Measurements from ENCODE around the gene MPDU1. TPM values are rescaled to one million over a fixed set of nuclear protein-coding genes. Genes with fewer than 3 reads are reported as not detected.

The MPDU1 gene
- total RNA-seq, 1 experiment from 2014 or later = 57.0 TPM

DNA sequence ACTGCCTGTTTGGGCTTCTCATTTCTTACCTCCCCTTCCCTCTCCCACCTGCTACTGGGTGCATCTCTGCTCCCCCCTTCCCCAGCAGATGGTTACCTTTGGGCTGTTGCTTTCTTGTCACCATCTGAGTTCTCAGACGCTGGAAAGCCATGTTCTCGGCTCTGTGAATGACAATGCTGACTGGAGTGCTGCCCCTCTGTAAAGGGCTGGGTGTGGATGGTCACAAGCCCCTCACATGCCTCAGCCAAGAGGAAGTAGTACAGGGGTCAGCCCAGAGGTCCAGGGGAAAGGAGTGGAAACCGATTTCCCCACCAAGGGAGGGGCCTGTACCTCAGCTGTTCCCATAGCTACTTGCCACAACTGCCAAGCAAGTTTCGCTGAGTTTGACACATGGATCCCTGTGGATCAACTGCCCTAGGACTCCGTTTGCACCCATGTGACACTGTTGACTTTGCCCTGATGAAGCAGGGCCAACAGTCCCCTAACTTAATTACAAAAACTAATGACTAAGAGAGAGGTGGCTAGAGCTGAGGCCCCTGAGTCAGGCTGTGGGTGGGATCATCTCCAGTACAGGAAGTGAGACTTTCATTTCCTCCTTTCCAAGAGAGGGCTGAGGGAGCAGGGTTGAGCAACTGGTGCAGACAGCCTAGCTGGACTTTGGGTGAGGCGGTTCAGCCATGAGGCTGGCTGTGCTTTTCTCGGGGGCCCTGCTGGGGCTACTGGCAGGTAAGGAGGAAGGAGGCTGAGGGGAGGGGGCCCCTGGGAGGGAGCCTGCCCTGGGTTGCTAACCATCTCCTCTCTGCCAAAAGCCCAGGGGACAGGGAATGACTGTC, 4.4 kb upstream of the MPDU1 start, which contains the start of gene CD68 (continued):
- TF ChIP-seq, protein P1, sequence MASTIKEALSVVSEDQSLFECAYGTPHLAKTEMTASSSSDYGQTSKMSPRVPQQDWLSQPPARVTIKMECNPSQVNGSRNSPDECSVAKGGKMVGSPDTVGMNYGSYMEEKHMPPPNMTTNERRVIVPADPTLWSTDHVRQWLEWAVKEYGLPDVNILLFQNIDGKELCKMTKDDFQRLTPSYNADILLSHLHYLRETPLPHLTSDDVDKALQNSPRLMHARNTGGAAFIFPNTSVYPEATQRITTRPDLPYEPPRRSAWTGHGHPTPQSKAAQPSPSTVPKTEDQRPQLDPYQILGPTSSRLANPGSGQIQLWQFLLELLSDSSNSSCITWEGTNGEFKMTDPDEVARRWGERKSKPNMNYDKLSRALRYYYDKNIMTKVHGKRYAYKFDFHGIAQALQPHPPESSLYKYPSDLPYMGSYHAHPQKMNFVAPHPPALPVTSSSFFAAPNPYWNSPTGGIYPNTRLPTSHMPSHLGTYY (CRISPR knock-in tag; IDR thresholded peaks at IDR 0.05) = peak; percentile 96
- TF ChIP-seq, protein P2, sequence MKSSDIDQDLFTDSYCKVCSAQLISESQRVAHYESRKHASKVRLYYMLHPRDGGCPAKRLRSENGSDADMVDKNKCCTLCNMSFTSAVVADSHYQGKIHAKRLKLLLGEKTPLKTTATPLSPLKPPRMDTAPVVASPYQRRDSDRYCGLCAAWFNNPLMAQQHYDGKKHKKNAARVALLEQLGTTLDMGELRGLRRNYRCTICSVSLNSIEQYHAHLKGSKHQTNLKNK (CRISPR knock-in tag; IDR thresholded peaks at IDR 0.05) = peak; percentile 70
- TF ChIP-seq, protein P3, sequence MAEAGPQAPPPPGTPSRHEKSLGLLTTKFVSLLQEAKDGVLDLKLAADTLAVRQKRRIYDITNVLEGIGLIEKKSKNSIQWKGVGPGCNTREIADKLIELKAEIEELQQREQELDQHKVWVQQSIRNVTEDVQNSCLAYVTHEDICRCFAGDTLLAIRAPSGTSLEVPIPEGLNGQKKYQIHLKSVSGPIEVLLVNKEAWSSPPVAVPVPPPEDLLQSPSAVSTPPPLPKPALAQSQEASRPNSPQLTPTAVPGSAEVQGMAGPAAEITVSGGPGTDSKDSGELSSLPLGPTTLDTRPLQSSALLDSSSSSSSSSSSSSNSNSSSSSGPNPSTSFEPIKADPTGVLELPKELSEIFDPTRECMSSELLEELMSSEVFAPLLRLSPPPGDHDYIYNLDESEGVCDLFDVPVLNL (CRISPR knock-in tag; IDR thresholded peaks at IDR 0.05; ENCODE audit: borderline replicate concordance, low read depth) = no peak
- TF ChIP-seq NR1H2 (CRISPR knock-in tag; IDR thresholded peaks at IDR 0.05) = no peak
- peak; percentile 25; the same call in 1 of the 2 replicates for TF ChIP-seq SP1 (CRISPR knock-in tag; conservative IDR thresholded peaks at IDR 0.05)
- TF ChIP-seq TCF7 (CRISPR knock-in tag; IDR thresholded peaks at IDR 0.05; ENCODE audit: low read depth) = no peak
- peak; percentile 75 for TF ChIP-seq ETV6 (CRISPR knock-in tag; IDR thresholded peaks at IDR 0.05)
- TF ChIP-seq HMGA2 (CRISPR knock-in tag; IDR thresholded peaks at IDR 0.05) = 0 out of 2 replicates have a peak, but pooled peaks have one; percentile 6
- peak; percentile 96 for TF ChIP-seq KAT7 (CRISPR knock-in tag; IDR thresholded peaks at IDR 0.05; ENCODE audit: borderline replicate concordance)
- 0 out of 2 replicates have a peak, but pooled peaks have one; percentile 60 for TF ChIP-seq ZBTB21 (CRISPR knock-in tag; IDR thresholded peaks at IDR 0.05; ENCODE audit: borderline replicate concordance)
- TF ChIP-seq, protein P4, sequence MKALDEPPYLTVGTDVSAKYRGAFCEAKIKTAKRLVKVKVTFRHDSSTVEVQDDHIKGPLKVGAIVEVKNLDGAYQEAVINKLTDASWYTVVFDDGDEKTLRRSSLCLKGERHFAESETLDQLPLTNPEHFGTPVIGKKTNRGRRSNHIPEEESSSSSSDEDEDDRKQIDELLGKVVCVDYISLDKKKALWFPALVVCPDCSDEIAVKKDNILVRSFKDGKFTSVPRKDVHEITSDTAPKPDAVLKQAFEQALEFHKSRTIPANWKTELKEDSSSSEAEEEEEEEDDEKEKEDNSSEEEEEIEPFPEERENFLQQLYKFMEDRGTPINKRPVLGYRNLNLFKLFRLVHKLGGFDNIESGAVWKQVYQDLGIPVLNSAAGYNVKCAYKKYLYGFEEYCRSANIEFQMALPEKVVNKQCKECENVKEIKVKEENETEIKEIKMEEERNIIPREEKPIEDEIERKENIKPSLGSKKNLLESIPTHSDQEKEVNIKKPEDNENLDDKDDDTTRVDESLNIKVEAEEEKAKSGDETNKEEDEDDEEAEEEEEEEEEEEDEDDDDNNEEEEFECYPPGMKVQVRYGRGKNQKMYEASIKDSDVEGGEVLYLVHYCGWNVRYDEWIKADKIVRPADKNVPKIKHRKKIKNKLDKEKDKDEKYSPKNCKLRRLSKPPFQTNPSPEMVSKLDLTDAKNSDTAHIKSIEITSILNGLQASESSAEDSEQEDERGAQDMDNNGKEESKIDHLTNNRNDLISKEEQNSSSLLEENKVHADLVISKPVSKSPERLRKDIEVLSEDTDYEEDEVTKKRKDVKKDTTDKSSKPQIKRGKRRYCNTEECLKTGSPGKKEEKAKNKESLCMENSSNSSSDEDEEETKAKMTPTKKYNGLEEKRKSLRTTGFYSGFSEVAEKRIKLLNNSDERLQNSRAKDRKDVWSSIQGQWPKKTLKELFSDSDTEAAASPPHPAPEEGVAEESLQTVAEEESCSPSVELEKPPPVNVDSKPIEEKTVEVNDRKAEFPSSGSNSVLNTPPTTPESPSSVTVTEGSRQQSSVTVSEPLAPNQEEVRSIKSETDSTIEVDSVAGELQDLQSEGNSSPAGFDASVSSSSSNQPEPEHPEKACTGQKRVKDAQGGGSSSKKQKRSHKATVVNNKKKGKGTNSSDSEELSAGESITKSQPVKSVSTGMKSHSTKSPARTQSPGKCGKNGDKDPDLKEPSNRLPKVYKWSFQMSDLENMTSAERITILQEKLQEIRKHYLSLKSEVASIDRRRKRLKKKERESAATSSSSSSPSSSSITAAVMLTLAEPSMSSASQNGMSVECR (CRISPR knock-in tag; IDR thresholded peaks at IDR 0.05; ENCODE audit: borderline replicate concordance) = no peak
- TF ChIP-seq, protein P5, sequence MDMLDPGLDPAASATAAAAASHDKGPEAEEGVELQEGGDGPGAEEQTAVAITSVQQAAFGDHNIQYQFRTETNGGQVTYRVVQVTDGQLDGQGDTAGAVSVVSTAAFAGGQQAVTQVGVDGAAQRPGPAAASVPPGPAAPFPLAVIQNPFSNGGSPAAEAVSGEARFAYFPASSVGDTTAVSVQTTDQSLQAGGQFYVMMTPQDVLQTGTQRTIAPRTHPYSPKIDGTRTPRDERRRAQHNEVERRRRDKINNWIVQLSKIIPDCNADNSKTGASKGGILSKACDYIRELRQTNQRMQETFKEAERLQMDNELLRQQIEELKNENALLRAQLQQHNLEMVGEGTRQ (CRISPR knock-in tag; IDR thresholded peaks at IDR 0.05) = peak; percentile 61
- TF ChIP-seq, protein P6, sequence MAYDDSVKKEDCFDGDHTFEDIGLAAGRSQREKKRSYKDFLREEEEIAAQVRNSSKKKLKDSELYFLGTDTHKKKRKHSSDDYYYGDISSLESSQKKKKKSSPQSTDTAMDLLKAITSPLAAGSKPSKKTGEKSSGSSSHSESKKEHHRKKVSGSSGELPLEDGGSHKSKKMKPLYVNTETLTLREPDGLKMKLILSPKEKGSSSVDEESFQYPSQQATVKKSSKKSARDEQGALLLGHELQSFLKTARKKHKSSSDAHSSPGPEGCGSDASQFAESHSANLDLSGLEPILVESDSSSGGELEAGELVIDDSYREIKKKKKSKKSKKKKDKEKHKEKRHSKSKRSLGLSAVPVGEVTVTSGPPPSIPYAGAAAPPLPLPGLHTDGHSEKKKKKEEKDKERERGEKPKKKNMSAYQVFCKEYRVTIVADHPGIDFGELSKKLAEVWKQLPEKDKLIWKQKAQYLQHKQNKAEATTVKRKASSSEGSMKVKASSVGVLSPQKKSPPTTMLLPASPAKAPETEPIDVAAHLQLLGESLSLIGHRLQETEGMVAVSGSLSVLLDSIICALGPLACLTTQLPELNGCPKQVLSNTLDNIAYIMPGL (CRISPR knock-in tag; IDR thresholded peaks at IDR 0.05) = 0 out of 2 replicates have a peak, but pooled peaks have one; percentile 3
- TF ChIP-seq MXD4 (CRISPR knock-in tag; IDR thresholded peaks at IDR 0.05; ENCODE audit: borderline replicate concordance) = no peak
- TF ChIP-seq, protein P7, sequence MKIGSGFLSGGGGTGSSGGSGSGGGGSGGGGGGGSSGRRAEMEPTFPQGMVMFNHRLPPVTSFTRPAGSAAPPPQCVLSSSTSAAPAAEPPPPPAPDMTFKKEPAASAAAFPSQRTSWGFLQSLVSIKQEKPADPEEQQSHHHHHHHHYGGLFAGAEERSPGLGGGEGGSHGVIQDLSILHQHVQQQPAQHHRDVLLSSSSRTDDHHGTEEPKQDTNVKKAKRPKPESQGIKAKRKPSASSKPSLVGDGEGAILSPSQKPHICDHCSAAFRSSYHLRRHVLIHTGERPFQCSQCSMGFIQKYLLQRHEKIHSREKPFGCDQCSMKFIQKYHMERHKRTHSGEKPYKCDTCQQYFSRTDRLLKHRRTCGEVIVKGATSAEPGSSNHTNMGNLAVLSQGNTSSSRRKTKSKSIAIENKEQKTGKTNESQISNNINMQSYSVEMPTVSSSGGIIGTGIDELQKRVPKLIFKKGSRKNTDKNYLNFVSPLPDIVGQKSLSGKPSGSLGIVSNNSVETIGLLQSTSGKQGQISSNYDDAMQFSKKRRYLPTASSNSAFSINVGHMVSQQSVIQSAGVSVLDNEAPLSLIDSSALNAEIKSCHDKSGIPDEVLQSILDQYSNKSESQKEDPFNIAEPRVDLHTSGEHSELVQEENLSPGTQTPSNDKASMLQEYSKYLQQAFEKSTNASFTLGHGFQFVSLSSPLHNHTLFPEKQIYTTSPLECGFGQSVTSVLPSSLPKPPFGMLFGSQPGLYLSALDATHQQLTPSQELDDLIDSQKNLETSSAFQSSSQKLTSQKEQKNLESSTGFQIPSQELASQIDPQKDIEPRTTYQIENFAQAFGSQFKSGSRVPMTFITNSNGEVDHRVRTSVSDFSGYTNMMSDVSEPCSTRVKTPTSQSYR (CRISPR knock-in tag; IDR thresholded peaks at IDR 0.05) = 0 out of 2 replicates have a peak, but pooled peaks have one; percentile 46
- TF ChIP-seq, protein P8, sequence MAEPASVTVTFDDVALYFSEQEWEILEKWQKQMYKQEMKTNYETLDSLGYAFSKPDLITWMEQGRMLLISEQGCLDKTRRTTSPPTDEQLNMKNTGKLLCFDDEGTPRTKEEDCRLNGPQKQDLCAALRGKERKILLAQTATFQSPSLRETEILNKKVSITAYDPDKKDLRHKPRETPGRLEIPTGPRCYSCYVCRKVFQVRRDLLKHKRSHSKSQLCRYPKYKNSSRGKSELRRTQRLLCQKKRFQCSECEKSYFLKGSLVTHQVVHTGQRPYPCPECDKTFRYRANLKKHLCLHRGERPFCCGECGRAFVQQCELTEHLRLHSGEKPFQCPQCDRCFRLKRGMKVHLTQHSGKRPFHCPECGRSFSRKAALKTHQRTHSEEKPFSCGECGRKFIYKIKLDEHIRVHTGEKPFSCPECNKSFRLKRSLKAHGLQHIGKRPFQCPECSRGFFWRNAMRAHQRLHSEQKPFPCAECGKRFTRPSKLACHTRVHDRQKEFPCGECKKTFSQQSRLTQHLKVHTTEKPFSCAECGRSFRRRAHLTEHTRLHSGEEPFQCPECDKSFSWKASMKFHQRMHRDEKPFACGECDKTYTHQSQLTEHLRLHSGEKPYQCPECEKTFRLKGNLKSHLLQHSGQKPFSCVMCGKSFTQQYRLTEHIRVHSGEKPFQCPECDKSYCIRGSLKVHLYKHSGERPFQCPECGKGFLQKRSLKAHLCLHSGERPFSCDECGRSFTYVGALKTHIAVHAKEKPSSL (CRISPR knock-in tag; conservative IDR thresholded peaks at IDR 0.05) = peak; percentile 96
- TF ChIP-seq RELA (CRISPR knock-in tag; IDR thresholded peaks at IDR 0.05; ENCODE audit: borderline replicate concordance) = peak; percentile 87; the same call in 1 of the 2 replicates
- no peak; the same call in 1 of the 2 replicates for TF ChIP-seq FOXP1 (CRISPR knock-in tag; IDR thresholded peaks at IDR 0.05; ENCODE audit: borderline replicate concordance)
